H9 (cell line): ENCODE measurements around the gene SPTLC1. TPM values are rescaled to one million over a fixed set of nuclear protein-coding genes. Genes with fewer than 3 reads are reported as not detected.

ENCODE experiments used
- DNase-seq: peaks from one replicate; pipeline ENCODE4 v3.0.0-alpha.2; 2017
- H2AFZ ChIP-seq: one replicate; pipeline ENCODE4 v1.6.1; 2013; ENCODE audit warnings: mild to moderate bottlenecking, low read length, control low read depth, moderate library complexity
- H2AK5ac ChIP-seq: 2 replicates; pipeline ENCODE4 v1.6.1; 2013; ENCODE audit warnings: low read length, control low read depth, mixed read lengths; ENCODE audit not compliant: insufficient read length
- H2BK120ac ChIP-seq: one replicate; pipeline ENCODE4 v1.6.1; 2013; ENCODE audit warnings: low read depth, mild to moderate bottlenecking, low read length, control low read depth, inconsistent platforms; ENCODE audit not compliant: poor library complexity, severe bottlenecking
- H2BK12ac ChIP-seq: 2 replicates; pipeline ENCODE4 v1.6.1; 2013; ENCODE audit warnings: low read length, control low read depth, mixed read lengths, low read depth; ENCODE audit not compliant: insufficient read length
- H2BK15ac ChIP-seq: 2 replicates; pipeline ENCODE4 v1.6.1; 2013; ENCODE audit warnings: low read depth, low read length, control low read depth
- H2BK20ac ChIP-seq: one replicate; pipeline ENCODE4 v1.6.1; 2013; ENCODE audit warnings: low read depth, mild to moderate bottlenecking, low read length, control low read depth, inconsistent platforms; ENCODE audit not compliant: poor library complexity, severe bottlenecking
- H2BK5ac ChIP-seq: 2 replicates; pipeline ENCODE4 v1.6.1; 2013; ENCODE audit warnings: low read length, control low read depth, mixed read lengths; ENCODE audit not compliant: insufficient read length
- H3K14ac ChIP-seq: 2 replicates; pipeline ENCODE4 v1.6.1; 2013; ENCODE audit warnings: low read length, control low read depth; ENCODE audit not compliant: insufficient read depth
- H3K18ac ChIP-seq: 2 replicates; pipeline ENCODE4 v1.6.1; 2013; ENCODE audit warnings: low read depth, mild to moderate bottlenecking, mixed read lengths, low read length, control low read depth; ENCODE audit not compliant: insufficient read length
- H3K23ac ChIP-seq: 2 replicates; pipeline ENCODE4 v1.6.1; 2013; ENCODE audit warnings: low read length, control low read depth, mixed read lengths, low read depth; ENCODE audit not compliant: insufficient read length
- H3K23me2 ChIP-seq: 2 replicates; pipeline ENCODE4 v1.6.1; 2013; ENCODE audit warnings: low read depth, mild to moderate bottlenecking, mixed read lengths, low read length, control low read depth; ENCODE audit not compliant: insufficient read length, poor library complexity, severe bottlenecking
- H3K27ac ChIP-seq: 2 replicates; pipeline ENCODE4 v1.5.1; 2013; ENCODE audit warnings: low read length, control low read depth, mixed read lengths, low read depth; ENCODE audit not compliant: insufficient read length
- H3K27me3 ChIP-seq: 2 replicates; pipeline ENCODE4 v1.6.1; 2013; ENCODE audit warnings: low read length, control low read depth, inconsistent platforms; ENCODE audit not compliant: insufficient read depth
- H3K4ac ChIP-seq: 2 replicates; pipeline ENCODE4 v1.6.1; 2013; ENCODE audit warnings: low read depth, mild to moderate bottlenecking, control low read depth, inconsistent platforms, low read length, moderate library complexity
- H3K4me1 ChIP-seq: 2 replicates; pipeline ENCODE4 v1.6.1; 2013; ENCODE audit warnings: low read length, control low read depth, inconsistent platforms; ENCODE audit not compliant: insufficient read depth
- H3K4me2 ChIP-seq: 2 replicates; pipeline ENCODE4 v1.6.1; 2013; ENCODE audit warnings: low read length, control low read depth, mixed read lengths; ENCODE audit not compliant: insufficient read length, insufficient read depth
- H3K56ac ChIP-seq: 2 replicates; pipeline ENCODE4 v1.6.1; 2013; ENCODE audit warnings: low read depth, mild to moderate bottlenecking, mixed read lengths, low read length, control low read depth; ENCODE audit not compliant: insufficient read length
- H3K79me1 ChIP-seq: 2 replicates; pipeline ENCODE4 v1.6.1; 2013; ENCODE audit warnings: low read depth, mild to moderate bottlenecking, moderate library complexity, low read length, control low read depth, inconsistent platforms; ENCODE audit not compliant: insufficient read depth, poor library complexity, severe bottlenecking
- H3K79me2 ChIP-seq: 2 replicates; pipeline ENCODE4 v1.6.1; 2013; ENCODE audit warnings: low read length, control low read depth, inconsistent platforms; ENCODE audit not compliant: insufficient read depth
- H3K9ac ChIP-seq: 2 replicates; pipeline ENCODE4 v1.6.1; 2013; ENCODE audit warnings: low read length, control low read depth, mixed read lengths; ENCODE audit not compliant: insufficient read length; ENCODE audit errors: extremely low read depth
- H3K9me3 ChIP-seq: one replicate; pipeline ENCODE4 v1.6.1; 2013; ENCODE audit warnings: low read depth, low read length, inconsistent platforms; ENCODE audit not compliant: control insufficient read depth
- H3T11ph ChIP-seq: one replicate; pipeline ENCODE4 v1.6.1; 2013; ENCODE audit warnings: mild to moderate bottlenecking, low read length, control low read depth, inconsistent platforms
- H4K20me1 ChIP-seq: one replicate; pipeline ENCODE4 v1.6.1; 2013; ENCODE audit not compliant: control insufficient read depth, insufficient read length, insufficient read depth
- H4K5ac ChIP-seq: 2 replicates; pipeline ENCODE4 v1.6.1; 2013; ENCODE audit warnings: low read depth, mild to moderate bottlenecking, mixed read lengths, low read length, control low read depth; ENCODE audit not compliant: insufficient read length
- H4K8ac ChIP-seq: replicated peaks from 2 replicates; pipeline ENCODE4 v1.6.1; 2013; ENCODE audit warnings: low read length, control low read depth, mixed read lengths, low read depth; ENCODE audit not compliant: insufficient read length
- H4K91ac ChIP-seq: 2 replicates; pipeline ENCODE4 v1.6.1; 2013; ENCODE audit warnings: low read depth, mild to moderate bottlenecking, moderate library complexity, mixed read lengths, low read length, control low read depth; ENCODE audit not compliant: insufficient read length
- H3K27ac Mint-ChIP-seq, 3 experiments: 2 replicates in 2 of 3; 3 replicates in 1 of 3; pipeline ENCODE4 v1.8.0; 2020 to 2021; ENCODE audit warnings: mixed read lengths in 3 of 3, mild to moderate bottlenecking in 1 of 3, moderate library complexity in 1 of 3
- H3K27me3 Mint-ChIP-seq: 2 replicates; pipeline ENCODE4 v1.8.0; 2021; ENCODE audit warnings: low read depth, mild to moderate bottlenecking, moderate library complexity, mixed read lengths
- H3K36me3 Mint-ChIP-seq, 3 experiments: 2 replicates in 2 of 3; 3 replicates in 1 of 3; pipeline ENCODE4 v1.8.0; 2020 to 2021; ENCODE audit warnings: low read depth in 3 of 3, mixed read lengths in 3 of 3; ENCODE audit not compliant: insufficient read depth in 1 of 3
- H3K4me1 Mint-ChIP-seq, 2 experiments: 2 replicates each; pipeline ENCODE4 v1.8.0; 2020; ENCODE audit warnings: mixed read lengths in 2 of 2
- H3K4me3 Mint-ChIP-seq, 2 experiments: 2 replicates in 1 of 2; 3 replicates in 1 of 2; pipeline ENCODE4 v1.8.0; 2020 to 2021; ENCODE audit warnings: mild to moderate bottlenecking in 2 of 2, mixed read lengths in 2 of 2, moderate library complexity in 1 of 2
- H3K9me3 Mint-ChIP-seq, 2 experiments: 2 replicates in 1 of 2; 3 replicates in 1 of 2; pipeline ENCODE4 v1.8.0; 2020; ENCODE audit warnings: mild to moderate bottlenecking in 2 of 2, mixed read lengths in 2 of 2, moderate library complexity in 1 of 2
- WGBS: extraction: QIAGEN DNeasy Blood & Tissue Kit; methylation state at CpG from one replicate; pipeline ENCODE4 v1.1.7; 2013; ENCODE audit warnings: missing lambda C conversion rate, low lambda C conversion rate, mixed read lengths; ENCODE audit not compliant: insufficient read length; ENCODE audit errors: extremely low coverage; 5-methylcytosine and 5-hydroxymethylcytosine counted together
- total RNA-seq: library from RNA; stranded (reverse); gene quantifications from 2 replicates; pipeline ENCODE4 v1.2.1, GENCODE V29; 2021
- TF ChIP-seq, protein P1 (sequence below): fragments of 200-600 bp; sonication (generic); conservative IDR thresholded peaks from 3 replicates; pipeline ENCODE4 v1.8.0; 2021; ENCODE audit warnings: antibody characterized with exemption, mild to moderate bottlenecking

Gene SPTLC1
- total RNA-seq, 1 experiment from 2014 or later = 73.5 TPM

DNA sequence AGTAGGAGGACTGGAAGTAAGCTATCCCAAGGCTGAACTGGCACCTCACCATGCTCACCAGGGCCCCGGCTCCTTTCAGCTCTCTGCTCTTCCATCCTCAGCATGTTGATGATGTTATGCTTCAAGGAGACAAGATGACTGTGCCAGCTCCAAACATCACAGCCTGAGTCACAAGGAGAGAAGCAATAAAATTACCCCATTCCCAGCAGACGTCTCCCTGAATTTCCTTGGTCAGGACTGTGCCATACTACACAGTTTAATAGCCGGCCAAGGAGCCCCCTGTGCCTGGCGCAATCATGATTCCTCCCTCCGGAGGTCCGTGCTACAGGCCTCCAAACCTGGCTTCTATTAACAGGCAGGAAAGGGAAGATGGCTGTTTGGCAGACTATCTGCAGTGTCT is 114.0 kb downstream of the SPTLC1 start:
- no peaks in the 10 kb centered on the region for H4K20me1 ChIP-seq
- H3K27ac Mint-ChIP-seq = no peak overlapping the region
- no peaks in the 10 kb centered on the region for H3K27me3 ChIP-seq
- H3K56ac ChIP-seq = no peak overlapping the region
- no peak overlapping the region for H3K4ac ChIP-seq
- no peaks in the 10 kb centered on the region for H3K36me3 Mint-ChIP-seq
- H3K23ac ChIP-seq = no peak overlapping the region
- no peak overlapping the region for H3K14ac ChIP-seq
- peaks cover 0 to 3% of the 10 kb centered on the region in 2 experiments; a peak in 1 of 4 replicates for H3K4me1 Mint-ChIP-seq
- H3K4me3 Mint-ChIP-seq = no peak overlapping the region
- no peak overlapping the region for H2AFZ ChIP-seq
- no peak overlapping the region for H4K91ac ChIP-seq
- H3K4me1 ChIP-seq = no peaks in the 10 kb centered on the region
- no peaks in the 10 kb centered on the region for H3K79me1 ChIP-seq
- no peaks in the 10 kb centered on the region for H3K27me3 Mint-ChIP-seq
- no peak overlapping the region for H2AK5ac ChIP-seq
- no peak overlapping the region for H3K4me2 ChIP-seq
- no peak overlapping the region for H3T11ph ChIP-seq
- H2BK12ac ChIP-seq = no peak overlapping the region
- DNase-seq = no peak
- H3K18ac ChIP-seq = no peak overlapping the region
- H2BK15ac ChIP-seq = no peak overlapping the region
- no peak overlapping the region for H4K8ac ChIP-seq
- H3K9me3 Mint-ChIP-seq = peaks cover 0 to 8% of the 10 kb centered on the region in 2 experiments; a peak in 1 of 5 replicates
- no peaks in the 10 kb centered on the region for H3K23me2 ChIP-seq
- no peaks in the 10 kb centered on the region for H3K9me3 ChIP-seq
- H2BK120ac ChIP-seq = no peak overlapping the region
- no peak overlapping the region for H3K9ac ChIP-seq
- no peak overlapping the region for H2BK20ac ChIP-seq
- TF ChIP-seq, protein P1, sequence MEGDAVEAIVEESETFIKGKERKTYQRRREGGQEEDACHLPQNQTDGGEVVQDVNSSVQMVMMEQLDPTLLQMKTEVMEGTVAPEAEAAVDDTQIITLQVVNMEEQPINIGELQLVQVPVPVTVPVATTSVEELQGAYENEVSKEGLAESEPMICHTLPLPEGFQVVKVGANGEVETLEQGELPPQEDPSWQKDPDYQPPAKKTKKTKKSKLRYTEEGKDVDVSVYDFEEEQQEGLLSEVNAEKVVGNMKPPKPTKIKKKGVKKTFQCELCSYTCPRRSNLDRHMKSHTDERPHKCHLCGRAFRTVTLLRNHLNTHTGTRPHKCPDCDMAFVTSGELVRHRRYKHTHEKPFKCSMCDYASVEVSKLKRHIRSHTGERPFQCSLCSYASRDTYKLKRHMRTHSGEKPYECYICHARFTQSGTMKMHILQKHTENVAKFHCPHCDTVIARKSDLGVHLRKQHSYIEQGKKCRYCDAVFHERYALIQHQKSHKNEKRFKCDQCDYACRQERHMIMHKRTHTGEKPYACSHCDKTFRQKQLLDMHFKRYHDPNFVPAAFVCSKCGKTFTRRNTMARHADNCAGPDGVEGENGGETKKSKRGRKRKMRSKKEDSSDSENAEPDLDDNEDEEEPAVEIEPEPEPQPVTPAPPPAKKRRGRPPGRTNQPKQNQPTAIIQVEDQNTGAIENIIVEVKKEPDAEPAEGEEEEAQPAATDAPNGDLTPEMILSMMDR = no peak
- no peak overlapping the region for H4K5ac ChIP-seq
- H3K27ac ChIP-seq = no peak overlapping the region
- no CpG with 5 or more reads among the region's 6 CpGs for WGBS
- H3K79me2 ChIP-seq = no peaks in the 10 kb centered on the region
- no peak overlapping the region for H2BK5ac ChIP-seq
